Psoas muscle (tissue), 8 donors: ENCODE data around the gene CCDC160. TPM values are rescaled to one million over a fixed set of nuclear protein-coding genes. Genes with fewer than 3 reads are reported as not detected.

Source experiments
- ATAC-seq, 4 donors: fragments of 200-7000 bp; cut with Tn5 transposase; one replicate each; pipeline ENCODE4 v1.9.1; 2020; ENCODE audit warnings: moderate library complexity in 3 of 4, mild to moderate bottlenecking in 2 of 4
- DNase-seq, 2 donors: peaks; one replicate each; pipeline ENCODE4 v3.0.0-alpha.2; 2020
- H3K27ac ChIP-seq: fragments of 200-600 bp; one replicate; pipeline ENCODE4 v1.8.0; 2022
- H3K27me3 ChIP-seq, 3 donors: fragments of 200-600 bp in 1 of 3; one replicate each; pipeline versions ENCODE4 v1.6.1 to v1.8.0; 2013 to 2022; ENCODE audit warnings: low read length in 2 of 3, mild to moderate bottlenecking in 2 of 3, moderate library complexity in 1 of 3; ENCODE audit not compliant: insufficient read depth in 3 of 3
- H3K36me3 ChIP-seq, 2 donors: fragments of 200-600 bp in 1 of 2; one replicate each; pipeline versions ENCODE4 v1.6.1 to v1.8.0; 2013 to 2022; ENCODE audit warnings: low read depth in 1 of 2, mild to moderate bottlenecking in 1 of 2, moderate library complexity in 1 of 2; ENCODE audit not compliant: insufficient read depth in 1 of 2
- H3K4me1 ChIP-seq: fragments of 200-600 bp; one replicate; pipeline ENCODE4 v1.8.0; 2022
- H3K4me3 ChIP-seq: fragments of 200-600 bp; one replicate; pipeline ENCODE4 v1.8.0; 2022; ENCODE audit warnings: mild to moderate bottlenecking
- H3K9me3 ChIP-seq: fragments of 200-600 bp; one replicate; pipeline ENCODE4 v1.8.0; 2022
- CTCF ChIP-seq: fragments of 200-600 bp; IDR thresholded peaks from one replicate; pipeline ENCODE4 v1.8.0; 2022; ENCODE audit warnings: antibody characterized with exemption
- WGBS, 3 donors: extraction: QIAGEN DNeasy Blood & Tissue Kit; methylation state at CpG; one replicate each; pipeline versions ENCODE4 v1.1.6 to v1.1.7; 2013; 5-methylcytosine and 5-hydroxymethylcytosine counted together
- intact Hi-C, 2 donors: fragments of 100-400 bp; cut with DNase I; formaldehyde crosslinking; loops; one replicate each; pipeline versions ENCODE4 v1.11.0 to v1.14.2; 2022
- polyA plus RNA-seq, 3 donors: library from polyadenylated mRNA; stranded (reverse); fragments of 200-250 nt; gene quantifications; one replicate each; pipeline ENCODE4 v1.2.3, GENCODE V29; 2013
- total RNA-seq, 4 donors: library from RNA; stranded (reverse); fragmentation: NEBNext Ultra II Directional in 2 of 4; extraction: Animal tissue kit (Norgen Biotek cat#: 25700) in 2 of 4; gene quantifications; one replicate each; pipeline versions ENCODE4 v1.2.1 to v1.2.4, GENCODE V29; 2021 to 2023
- donor health status: healthy with polysubstance abuse.
- donor health status: DM: no; HTN: no; CAD: no; lungs with moderate emphysema.
- donor health status: Bipolar disorder and iron deficiency.
- donor health status: healthy.
- donor health status: DM: yes; HTN: yes; CAD: no.
- donor health status: DM: no; HTN: no; CAD: no.
- donor health status: DM: no; HTN: no; CAD: no.
- donor health status: DM: yes; HTN: yes; CAD: no.

CCDC160 gene
- total and polyA plus RNA-seq, 7 donors = 0.41 to 5.2 (median 0.97) TPM; not detected in 1

- H3K9me3 ChIP-seq = no peaks in the 10 kb centered on the region
- no peak for DNase-seq
- intact Hi-C loops = no loop called here
Measured at GRCh38 chrX:134240209-134240608, 3.2 kb downstream of the CCDC160 start.

GRCh38 chrX:134241960-134242619 lies 5.1 kb downstream of the CCDC160 start:
- intact Hi-C loops = no loop called here
- no peaks in the 10 kb centered on the region for H3K4me1 ChIP-seq
- no peak for DNase-seq
- WGBS, 3 donors = 21 to 53% (median 25%) methylated on average over 1 of the region's 1 CpG
- no peak overlapping the region for H3K4me3 ChIP-seq
- peaks cover 0 to 16% (median 0%) of the 10 kb centered on the region in 3 donors for H3K27me3 ChIP-seq
- no peak for TF ChIP-seq CTCF
- ATAC-seq = no peak
- H3K9me3 ChIP-seq = no peaks in the 10 kb centered on the region
- H3K27ac ChIP-seq = no peak overlapping the region
- no peaks in the 10 kb centered on the region for H3K36me3 ChIP-seq

More at GRCh38 chrX:134240209-134240608, 3.2 kb downstream of the CCDC160 start:
- no peaks in the 10 kb centered on the region for H3K36me3 ChIP-seq
- peaks cover 0 to 21% (median 0%) of the 10 kb centered on the region in 3 donors for H3K27me3 ChIP-seq
- no peak overlapping the region for H3K4me3 ChIP-seq
- WGBS, 3 donors = 33 to 54% (median 49%) methylated on average over 2 of the region's 2 CpGs
- no peak for TF ChIP-seq CTCF
- H3K4me1 ChIP-seq = no peaks in the 10 kb centered on the region
- H3K27ac ChIP-seq = no peak overlapping the region
- no peak for ATAC-seq

GRCh38 chrX:134244043-134244442 lies 7.1 kb downstream of the CCDC160 start:
- DNase-seq = no peak
- Histone ChIP-seq H3K4me3 (no peak overlapping the region), H3K27me3 (peaks cover 0 to 7% (median 0%) of the 10 kb centered on the region in 3 donors), H3K9me3 (no peaks in the 10 kb centered on the region), H3K36me3 (no peaks in the 10 kb centered on the region), H3K27ac (no peak overlapping the region), H3K4me1 (no peaks in the 10 kb centered on the region)
- TF ChIP-seq CTCF = no peak
- intact Hi-C loops = no loop called here
- ATAC-seq = no peak

GRCh38 chrX:134246282-134246681 lies 9.3 kb downstream of the CCDC160 start:
- no peak overlapping the region for H3K27ac ChIP-seq
- no peak for DNase-seq
- no peak for TF ChIP-seq CTCF
- H3K4me1 ChIP-seq = no peaks in the 10 kb centered on the region
- H3K4me3 ChIP-seq = no peak overlapping the region
- H3K27me3 ChIP-seq = no peaks in the 10 kb centered on the region
- ATAC-seq = no peak
- H3K36me3 ChIP-seq = no peaks in the 10 kb centered on the region
- H3K9me3 ChIP-seq = no peaks in the 10 kb centered on the region
- intact Hi-C loops = no loop called here
- WGBS, 3 donors = 22 to 31% (median 29%) methylated on average over 7 of the region's 7 CpGs

GRCh38 chrX:134247492-134247891 lies 10.5 kb downstream of the CCDC160 start:
- H3K27ac ChIP-seq = no peak overlapping the region
- DNase-seq (no peak), ATAC-seq (no peak)
- H3K27me3 ChIP-seq = no peaks in the 10 kb centered on the region
- no peaks in the 10 kb centered on the region for H3K36me3 ChIP-seq
- WGBS, 3 donors = 67 to 97% (median 88%) methylated on average over 2 to 3 of the region's 3 CpGs
- no peak for TF ChIP-seq CTCF
- intact Hi-C loops = no loop called here
- no peaks in the 10 kb centered on the region for H3K4me1 ChIP-seq
- no peaks in the 10 kb centered on the region for H3K9me3 ChIP-seq
- H3K4me3 ChIP-seq = no peak overlapping the region
